Fibroblast of the conjunctiva (primary cell): Measurements from ENCODE around the gene SELPLG.
"Not testable (repeated sequence)": the region's sequence is repeated elsewhere in the genome, so short reads cannot be mapped to it uniquely, and the experiment has no call there.

ENCODE experiments used
- DNase-seq: peaks from one replicate; pipeline ENCODE4 v3.0.0-alpha.2; 2010; ENCODE audit warnings: low read depth

The SELPLG gene, protein sequence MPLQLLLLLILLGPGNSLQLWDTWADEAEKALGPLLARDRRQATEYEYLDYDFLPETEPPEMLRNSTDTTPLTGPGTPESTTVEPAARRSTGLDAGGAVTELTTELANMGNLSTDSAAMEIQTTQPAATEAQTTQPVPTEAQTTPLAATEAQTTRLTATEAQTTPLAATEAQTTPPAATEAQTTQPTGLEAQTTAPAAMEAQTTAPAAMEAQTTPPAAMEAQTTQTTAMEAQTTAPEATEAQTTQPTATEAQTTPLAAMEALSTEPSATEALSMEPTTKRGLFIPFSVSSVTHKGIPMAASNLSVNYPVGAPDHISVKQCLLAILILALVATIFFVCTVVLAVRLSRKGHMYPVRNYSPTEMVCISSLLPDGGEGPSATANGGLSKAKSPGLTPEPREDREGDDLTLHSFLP

DNA sequence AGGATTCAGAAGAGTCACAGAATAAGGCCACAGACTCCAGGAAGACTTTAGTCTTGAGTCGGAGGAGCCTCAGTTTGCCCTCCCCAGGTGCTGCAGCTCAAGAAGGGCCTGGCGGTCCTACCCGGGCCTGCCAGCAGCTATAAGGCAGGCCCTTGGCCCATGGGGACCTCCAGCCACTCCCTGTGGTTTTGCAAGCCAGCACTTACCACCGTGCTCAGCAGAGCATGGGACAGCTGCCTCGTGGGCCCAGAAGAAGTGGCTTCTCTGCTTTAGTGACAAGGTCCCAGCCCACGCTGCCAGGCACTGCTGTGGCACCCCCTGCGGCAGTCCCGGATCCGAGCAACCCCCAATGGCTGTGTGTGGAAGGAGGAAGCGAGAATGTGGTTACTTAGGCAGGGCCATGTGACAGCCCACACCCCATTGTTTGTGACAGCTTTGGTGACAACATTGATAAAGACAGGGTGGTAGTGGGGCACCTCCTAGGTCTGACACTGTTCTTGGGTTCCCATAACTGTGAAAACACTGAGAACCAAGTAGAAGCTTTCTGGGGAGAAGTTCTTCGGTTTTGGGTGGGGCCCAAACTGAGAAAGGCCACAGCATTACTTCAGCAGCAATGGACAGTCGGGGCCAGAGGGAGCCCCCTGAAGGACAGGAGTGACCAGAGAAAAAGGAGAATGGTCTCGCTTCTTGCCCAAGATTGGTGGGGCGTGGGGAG lies at the start of gene SELPLG:
Gene SELPLG, minus strand, starts transcription at position 361 of the 715 bp plus-strand sequence. CDS start 9,587 bp downstream, outside the sequence.
- no peak for DNase-seq

DNA sequence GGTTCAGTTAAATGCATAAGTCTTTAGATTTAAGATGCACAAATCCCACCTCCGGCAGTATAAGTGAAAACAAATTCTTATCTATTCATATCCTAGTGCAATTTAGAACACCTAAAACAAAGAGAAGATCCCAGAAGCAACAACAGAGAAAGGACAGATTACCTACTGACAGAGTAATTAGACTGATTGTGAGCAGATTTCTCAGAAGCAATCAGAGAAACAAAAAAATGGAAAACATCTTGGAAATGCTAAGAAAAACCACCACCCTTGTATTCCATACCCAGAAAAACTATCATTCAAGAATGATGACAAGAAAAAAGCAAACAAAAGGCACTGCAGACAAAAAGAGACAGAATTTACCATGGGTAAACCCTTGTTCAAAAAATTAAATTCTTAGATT lies 47.6 kb upstream of the SELPLG start:
- no peak for DNase-seq

DNA sequence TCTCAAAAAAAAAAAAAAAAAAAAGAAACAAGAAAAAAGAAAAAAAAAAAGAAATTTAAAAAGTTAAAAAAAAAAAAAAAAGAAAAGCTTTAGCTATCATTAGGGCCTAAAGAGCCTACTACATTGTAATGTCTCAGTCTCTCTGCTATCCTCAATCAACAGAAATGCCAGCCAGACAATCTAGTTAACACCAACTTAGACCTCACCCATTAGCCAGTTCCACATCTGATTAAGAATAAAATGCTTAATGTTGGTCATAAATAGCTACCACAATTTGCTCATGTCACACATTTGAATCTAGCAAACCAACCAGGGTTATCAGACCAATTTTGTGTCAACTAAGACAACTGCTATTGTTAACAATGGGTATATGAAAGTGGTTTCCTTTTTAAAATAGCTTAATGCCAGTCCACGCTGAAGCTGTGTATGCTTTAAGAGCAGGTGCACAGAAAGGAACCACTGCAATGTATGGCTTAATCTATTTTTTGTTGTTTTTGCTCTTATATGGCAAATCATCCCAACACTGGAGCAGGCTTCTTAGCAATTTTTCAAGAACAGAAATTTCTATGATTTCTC lies 45.5 kb upstream of the SELPLG start:
- DNase-seq = no peak

DNA sequence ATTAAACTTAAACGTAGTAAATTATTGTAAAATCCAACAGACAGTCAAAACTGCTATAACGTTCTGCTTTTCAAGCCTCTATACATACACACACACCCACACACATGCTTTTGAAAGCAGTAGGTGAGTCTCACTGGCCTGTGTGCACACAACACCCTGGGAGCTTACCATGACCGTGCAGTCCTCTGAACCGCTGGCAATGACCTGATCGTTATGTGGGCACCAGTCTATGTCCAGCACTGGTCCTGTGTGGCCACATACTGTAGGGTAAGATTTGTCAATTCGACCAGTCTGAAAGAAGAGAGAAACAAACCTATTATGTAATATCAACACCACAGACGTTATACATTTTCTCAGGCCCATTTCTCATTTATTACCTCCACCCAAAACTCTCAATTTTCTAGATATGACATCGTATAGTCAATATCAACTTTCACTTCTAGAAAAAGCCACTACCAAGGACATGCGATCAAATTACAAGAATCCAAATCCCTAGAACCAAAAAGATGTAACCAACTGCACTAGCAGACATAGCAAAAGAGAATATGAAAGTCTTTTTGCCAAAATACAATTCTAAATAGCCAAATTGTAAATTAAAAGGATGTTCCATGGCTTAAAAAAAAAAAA lies 44.5 kb upstream of the SELPLG start:
- DNase-seq = no peak

DNA sequence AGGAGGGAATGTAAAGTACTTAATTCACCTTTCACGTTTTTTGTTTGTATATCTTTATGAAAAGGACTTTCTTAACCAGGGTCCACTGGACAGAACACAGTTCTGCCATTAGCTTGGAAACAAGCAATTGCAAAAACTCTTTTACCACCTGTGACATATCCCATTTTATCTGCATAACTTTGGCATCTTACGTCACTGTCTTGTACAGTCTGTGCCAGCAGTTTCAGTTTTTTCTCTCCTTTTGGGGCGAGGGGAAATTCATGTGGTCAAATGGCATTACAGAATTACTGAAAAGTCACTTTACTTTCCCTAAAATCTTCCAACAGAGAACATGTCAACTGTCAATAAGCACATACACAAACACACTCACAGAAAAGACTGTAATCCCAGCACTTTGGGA lies 43.7 kb upstream of the SELPLG start:
- no peak for DNase-seq

DNA sequence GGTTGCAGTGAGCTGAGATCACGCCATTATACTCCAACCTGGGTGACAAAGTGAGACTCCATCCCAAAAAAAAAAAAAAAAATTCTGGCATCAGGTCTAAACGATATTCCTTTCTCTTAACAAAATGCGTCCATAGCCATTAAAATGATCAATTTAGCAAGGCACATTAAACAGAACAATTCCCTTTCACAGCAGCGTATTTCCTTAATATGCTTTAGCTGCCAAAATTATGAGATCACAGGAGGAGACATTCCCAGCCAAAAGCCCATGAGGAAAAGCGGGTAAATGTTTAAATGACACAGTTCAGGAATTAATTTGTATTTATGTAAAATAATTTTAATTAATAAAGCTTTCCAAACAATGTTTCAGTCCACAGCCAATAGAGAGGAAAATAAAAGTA lies 43.0 kb upstream of the SELPLG start:
- DNase-seq = no peak

DNA sequence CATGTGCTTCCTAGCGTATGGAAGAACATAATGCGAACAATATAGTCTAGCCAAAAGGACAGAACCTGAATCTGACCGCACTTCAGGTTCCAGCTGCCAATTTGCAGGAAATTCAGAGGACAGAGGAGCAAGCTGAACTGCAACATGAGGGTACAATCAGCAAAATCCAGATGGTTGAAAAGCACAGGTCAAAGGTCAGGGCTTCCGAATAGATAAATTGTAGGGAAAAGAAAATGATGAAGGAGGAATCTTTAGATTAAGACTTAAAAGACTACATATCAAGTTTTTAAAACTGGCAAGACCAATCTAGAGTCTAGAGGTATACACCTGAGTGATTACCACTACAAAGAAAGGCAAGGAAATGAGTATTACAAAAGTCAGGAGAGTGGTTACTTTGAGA lies 42.1 kb upstream of the SELPLG start:
- DNase-seq = no peak

DNA sequence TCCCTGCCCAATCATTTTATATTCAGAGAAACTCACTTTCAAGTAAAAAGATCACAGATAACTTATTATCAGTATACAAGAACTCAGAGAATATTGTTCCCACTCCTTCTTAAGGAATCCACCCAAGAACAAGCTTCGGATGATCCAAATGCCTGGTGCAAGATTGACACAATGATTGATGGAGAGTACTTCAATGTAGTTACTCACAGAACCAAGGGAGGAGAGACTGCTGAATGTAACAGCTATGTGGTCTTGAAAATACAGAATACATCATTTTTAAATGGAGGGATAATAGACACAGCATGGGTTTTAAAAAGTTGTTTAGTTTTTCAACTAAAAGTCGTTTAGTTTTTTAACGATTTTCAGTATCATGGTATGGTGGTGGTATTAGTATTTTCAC lies 38.4 kb upstream of the SELPLG start:
- DNase-seq = no peak

DNA sequence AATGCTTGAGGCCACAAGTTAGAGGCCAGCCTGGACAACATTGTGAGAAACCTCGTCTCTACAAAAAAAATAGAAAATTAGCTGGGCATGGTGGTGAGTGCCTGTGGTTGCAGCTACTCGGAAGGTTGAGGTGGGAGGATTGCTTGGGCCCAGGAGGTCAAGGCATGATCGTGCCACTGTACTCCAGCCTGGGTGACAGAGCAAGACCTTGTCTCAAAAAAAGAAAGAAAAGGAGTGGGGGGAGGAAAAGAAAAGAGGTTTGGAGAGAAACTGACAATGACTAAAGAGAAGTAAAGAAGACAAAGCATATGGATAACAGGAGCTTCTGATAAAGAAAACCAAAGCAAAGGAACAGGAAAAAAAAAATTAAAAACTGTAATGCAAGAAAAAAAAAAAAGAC lies 37.4 kb upstream of the SELPLG start:
- no peak for DNase-seq

DNA sequence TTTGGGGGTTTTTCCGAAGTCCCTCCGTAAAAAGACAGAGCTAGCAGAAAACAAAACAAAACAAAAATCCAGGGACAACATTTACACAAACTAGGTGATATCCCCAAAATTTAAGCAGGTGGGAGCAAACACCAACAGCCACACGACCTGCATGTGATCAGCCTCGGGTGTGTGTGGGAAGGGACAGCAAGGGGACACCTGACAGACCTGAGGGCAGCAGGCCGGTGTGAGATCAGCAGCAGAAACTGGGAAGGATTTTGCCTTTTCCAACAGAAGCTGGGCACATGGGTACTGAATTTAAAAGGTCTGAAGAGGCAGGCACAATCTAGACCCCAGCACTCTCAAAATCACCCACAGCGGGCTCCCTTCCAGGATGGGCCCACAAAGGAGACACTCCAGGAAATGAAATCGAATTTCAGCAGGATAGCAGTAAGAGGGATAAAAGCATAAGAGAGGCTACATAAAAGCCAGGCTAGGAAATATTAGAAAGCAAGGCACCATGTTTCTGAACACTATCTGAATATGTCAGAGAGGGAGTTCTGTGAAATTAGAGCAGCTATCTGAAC lies 36.5 kb upstream of the SELPLG start:
- no peak for DNase-seq

DNA sequence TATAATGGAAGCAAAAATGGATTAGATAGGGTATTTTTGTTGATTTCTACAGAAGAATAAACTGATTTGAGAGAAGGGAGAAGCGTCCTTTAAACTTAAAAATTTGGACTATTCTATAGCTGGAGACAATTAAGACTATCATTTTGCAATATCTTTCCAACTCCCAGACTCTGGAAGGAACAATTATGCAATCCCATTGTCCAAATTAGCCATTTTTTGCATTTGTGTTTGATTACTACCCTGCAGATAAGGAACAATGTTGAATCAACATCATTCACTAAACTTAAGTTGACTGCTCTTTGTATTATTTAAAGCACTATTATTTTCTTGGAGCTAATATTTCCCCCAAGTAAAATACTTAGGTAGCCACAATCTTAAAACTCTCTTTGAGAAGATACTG lies 34.8 kb upstream of the SELPLG start:
- no peak for DNase-seq

DNA sequence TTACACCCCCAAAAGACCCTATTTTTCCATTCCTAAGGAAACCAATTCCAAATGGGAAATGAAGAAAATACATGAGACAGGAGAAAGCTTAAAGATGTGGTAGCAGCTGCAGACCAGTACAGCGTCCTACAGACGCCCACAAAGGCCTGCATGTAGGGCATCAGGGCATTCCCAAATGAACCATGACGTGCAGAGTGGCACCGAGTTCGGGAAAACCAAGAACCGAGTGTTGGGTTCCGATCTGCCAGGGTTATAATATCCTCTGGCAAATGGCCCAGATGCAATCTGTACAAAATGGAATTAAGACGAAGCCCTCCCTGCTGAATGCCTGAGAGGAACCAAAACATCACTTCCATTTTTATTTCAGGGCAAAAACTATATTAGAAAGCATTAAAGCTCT lies 34.4 kb upstream of the SELPLG start:
- DNase-seq = no peak

DNA sequence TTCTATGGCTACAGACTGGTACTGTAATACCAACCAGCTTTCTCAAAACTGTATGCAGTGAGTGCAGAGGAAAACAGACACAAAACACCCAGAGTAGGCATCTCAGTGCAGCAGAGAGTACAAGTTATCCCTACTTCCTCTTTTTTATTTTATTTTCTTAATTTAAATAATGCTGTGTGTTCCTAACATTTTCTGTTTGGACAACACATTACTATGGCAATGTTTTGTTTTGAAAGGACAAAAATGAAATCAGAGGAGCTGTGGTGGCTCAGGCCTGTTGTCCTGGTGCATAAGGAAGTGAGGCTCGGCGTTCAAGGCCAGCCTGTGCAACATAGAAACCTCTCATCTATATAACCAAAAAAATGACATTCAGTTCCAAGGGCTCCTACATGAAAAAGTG lies 33.7 kb upstream of the SELPLG start:
- no peak for DNase-seq

DNA sequence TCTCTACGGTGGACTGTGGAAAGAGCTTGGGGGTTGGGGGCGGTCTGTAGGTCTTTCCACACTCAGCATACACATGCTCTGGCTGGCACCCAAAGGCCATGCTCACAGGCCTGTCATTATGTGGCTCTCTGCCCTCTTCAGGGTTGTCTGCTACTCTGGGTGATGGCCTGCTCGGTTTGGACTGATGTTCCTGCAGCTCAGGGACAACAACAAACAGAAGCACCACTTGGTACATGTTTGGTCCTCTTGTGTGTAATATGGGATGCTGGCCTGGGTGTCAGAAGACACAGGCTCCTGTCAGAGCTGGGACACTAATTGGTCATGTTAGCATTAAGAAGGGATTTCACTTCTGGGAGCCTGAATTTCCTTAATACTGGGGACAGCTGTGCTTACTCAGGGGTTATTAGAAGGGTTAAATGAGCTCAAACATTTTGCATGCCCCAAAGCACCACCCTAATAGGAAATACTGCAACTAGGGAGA lies 32.7 kb upstream of the SELPLG start:
- DNase-seq = no peak

DNA sequence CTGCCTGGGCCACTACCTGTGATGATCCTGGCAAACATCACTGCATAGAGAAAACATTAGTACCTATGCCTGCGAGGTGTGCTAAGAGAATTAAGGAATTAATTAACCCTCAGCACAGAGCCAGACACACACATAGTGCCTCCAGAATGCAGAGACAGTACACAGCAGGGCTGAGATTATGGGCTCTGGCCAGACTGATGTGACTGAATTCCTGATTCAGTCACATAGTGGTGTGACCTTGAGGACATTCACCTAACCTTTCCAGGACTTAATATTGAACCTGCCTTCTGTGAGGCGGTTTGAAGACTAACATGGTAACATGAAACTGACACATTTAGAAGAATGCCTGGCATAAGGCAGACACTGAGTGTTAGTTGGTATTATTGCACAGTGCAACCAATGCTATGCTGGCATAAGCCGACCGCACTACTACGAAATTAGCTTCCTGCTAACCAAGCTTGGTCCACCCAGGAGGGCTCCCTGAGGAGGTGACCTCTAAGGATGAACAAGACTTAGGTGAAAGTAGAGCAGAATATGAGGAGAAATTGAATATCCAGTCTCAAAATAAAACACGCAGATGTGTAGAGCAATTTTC lies 32.0 kb upstream of the SELPLG start:
- DNase-seq = no peak

DNA sequence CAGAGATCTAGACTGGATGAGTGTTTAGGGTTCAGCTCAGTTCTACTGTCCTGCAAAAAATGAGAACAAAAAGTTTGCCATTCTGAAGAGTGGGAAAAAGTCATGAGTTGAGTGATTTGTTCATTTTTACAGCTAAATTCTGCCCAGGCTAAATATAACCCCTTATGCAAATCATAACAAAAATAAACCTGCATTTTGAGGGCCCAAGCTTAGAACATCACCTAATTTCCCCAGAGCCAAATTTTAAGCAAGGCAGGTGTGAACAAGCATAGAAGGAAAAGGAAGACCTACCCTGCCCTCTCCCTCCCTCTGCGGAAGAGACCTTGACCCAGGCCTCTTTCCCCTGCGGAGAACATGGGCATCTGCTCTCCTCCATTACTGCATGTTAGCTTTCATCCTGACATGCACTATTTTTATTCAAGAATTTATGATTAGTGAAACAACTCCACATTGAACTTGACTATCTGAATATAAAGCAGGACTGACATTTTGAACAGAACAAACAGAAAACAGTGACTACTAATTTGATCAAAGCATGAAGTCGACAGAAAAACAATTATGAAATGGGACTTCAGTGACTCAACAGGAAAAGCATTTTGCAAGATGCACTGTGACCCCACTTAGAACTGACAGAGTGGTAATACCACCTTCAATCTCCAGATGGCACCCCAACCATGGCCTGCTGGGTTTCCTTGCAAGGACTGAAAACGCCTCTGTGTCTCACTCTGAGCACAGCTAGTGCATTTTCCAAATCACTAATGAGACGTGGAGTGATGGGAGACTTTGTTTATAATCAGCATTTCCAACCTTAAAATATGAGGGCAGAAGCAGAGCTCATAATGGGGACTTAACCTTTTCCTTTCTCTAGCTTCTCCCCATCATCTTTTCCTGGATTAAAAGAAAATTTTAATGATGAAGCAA lies 30.9 kb upstream of the SELPLG start:
- DNase-seq = peak; percentile 93

DNA sequence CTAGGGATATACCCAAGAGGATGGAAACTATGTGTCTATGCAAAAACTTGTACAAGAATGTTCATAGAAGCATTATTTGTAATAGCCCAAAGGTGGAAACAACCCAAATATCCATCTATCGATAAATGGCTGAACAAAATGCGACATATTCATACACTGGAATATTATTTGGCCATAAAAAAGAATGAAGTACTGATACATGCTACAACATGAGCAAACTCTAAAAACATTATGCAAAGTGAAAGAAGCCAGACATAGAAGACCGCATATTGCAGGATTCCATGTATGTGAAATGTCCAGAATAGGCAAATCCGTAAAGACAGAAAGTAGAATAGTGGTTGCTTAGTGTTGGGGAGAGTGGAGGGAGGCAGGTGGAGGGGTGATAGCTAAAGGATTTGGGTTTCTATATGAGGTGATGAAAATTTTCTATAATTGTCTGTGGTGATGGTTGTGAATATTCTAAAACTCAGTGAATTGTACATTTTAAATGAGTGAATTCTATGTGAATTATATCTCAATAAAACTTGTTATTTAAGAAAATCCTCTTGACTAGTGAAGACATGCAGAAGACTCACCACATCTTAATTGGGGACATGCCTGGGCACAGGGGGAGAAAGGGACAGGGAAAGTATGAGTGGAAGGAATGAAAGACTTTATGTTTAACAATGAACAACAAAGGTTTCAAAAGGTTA lies 29.8 kb upstream of the SELPLG start:
- no peak for DNase-seq

DNA sequence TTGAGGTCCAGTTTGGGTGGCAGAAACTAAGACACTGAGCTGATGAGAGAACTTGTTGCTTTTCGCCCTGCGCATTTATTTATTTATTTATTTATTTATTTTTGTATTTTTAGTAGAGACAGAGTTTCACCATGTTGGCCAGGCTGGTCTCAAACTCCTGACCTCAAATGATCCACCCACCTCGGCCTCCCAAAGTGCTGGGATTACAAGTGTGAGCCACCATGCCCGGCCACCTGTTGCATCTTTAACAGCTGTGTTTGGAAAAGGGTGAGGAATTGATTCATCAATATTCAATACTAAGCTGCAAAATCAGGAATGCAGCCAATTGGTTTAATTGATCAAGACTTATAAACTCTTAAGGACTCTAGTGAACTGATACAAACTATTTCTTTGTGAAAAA lies 24.4 kb upstream of the SELPLG start:
- DNase-seq = not testable (repeated sequence)

DNA sequence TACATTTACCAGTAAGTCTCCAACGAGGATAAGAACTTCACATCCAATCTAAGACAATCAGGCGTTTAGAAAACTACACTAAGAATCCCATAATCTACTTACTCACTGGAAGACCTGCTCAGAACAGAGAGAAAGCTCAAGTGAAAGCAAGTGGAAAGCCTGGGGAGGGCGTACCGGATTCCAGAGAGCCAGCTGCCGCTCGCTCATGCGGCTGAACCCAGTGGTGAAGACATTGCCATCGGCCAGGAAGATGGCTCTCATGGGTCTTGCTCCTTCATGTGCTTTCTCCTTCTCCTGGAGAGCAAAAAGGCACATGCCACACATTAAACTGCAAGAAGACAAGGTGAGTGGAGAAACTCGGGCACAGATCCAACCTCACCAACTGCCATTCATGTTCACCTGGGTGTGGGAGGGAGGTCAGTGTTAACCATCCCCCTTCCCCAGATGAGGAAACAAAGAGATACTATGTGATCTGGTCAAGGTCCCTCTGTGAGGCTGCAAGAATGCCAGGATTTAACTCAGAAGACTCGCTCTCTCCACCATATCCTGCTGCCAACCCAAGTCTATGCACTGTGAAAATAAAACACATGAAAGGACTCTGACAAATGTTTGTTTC lies 23.5 kb upstream of the SELPLG start:
- no peak for DNase-seq

DNA sequence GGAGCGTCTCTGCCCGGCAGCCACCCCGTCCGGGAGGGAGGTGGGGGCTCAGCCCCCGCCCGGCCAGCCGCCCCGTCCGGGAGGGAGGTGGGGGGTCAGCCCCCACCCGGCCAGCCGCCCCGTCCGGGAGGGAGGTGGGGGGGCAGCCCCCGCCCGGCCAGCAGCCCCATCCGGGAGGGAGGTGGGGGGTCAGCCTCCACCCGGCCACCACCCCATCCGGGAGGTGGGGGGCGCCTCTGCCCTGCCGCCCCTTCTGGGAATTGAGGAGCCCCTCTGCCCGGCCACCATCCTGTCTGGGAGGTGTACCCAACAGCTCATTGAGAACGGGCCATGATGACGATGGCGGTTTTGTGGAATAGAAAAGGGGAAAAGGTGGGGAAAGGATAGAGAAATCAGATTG lies 22.6 kb upstream of the SELPLG start:
- DNase-seq = not testable (repeated sequence)
